ENCODE results near the gene C4BPB. TPM values are rescaled to one million over a fixed set of nuclear protein-coding genes. Genes with fewer than 3 reads are reported as not detected.

The C4BPB gene
- total RNA-seq, 1 experiment from 2014 or later, result not detected

GRCh38 chr1:207089627-207090355 lies 1.1 kb downstream of the C4BPB start:
- Histone ChIP-seq H3K79me2 (ENCODE audit: insufficient read depth, low read length) (no peaks in the 10 kb centered on the region), H2BK15ac (ENCODE audit: low read depth, low read length) (no peak overlapping the region), H2BK120ac (ENCODE audit: low read depth, low read length, poor library complexity, severe bottlenecking) (no peak overlapping the region), H4K5ac (ENCODE audit: insufficient read length, low read depth, low read length) (no peak overlapping the region), H3K56ac (ENCODE audit: insufficient read length, low read depth, low read length) (no peak overlapping the region), H4K20me1 (ENCODE audit: control insufficient read depth, insufficient read depth, insufficient read length) (no peaks in the 10 kb centered on the region), H3K23ac (ENCODE audit: insufficient read length, low read depth, low read length) (no peak overlapping the region), H2BK20ac (ENCODE audit: low read depth, low read length, poor library complexity, severe bottlenecking) (no peak overlapping the region), H3K9me3 (ENCODE audit: control insufficient read depth, low read depth, low read length) (no peaks in the 10 kb centered on the region), H2BK5ac (ENCODE audit: insufficient read length, low read length) (no peak overlapping the region), H2BK12ac (ENCODE audit: insufficient read length, low read depth, low read length) (no peak overlapping the region), H3K18ac (ENCODE audit: insufficient read length, low read depth, low read length) (no peak overlapping the region), H3T11ph (ENCODE audit: low read length) (no peak overlapping the region), H3K4me2 (ENCODE audit: insufficient read depth, insufficient read length, low read length) (no peak overlapping the region), H3K27ac (ENCODE audit: insufficient read length, low read depth, low read length) (no peak overlapping the region), H3K4me1 (ENCODE audit: insufficient read depth, low read length) (no peaks in the 10 kb centered on the region; the same call in 1 of the 2 replicates), H3K23me2 (ENCODE audit: insufficient read length, low read depth, low read length, poor library complexity, severe bottlenecking) (no peaks in the 10 kb centered on the region), H4K8ac (replicated peaks; ENCODE audit: insufficient read length, low read depth, low read length) (no peak overlapping the region), H2AFZ (ENCODE audit: low read length) (no peak overlapping the region), H3K4ac (ENCODE audit: low read depth, low read length) (no peak overlapping the region), H3K79me1 (ENCODE audit: insufficient read depth, low read depth, low read length, poor library complexity, severe bottlenecking) (no peaks in the 10 kb centered on the region), H3K9ac (ENCODE audit: extremely low read depth, insufficient read length, low read length) (no peak overlapping the region), H3K14ac (ENCODE audit: insufficient read depth, low read length) (no peak overlapping the region), H4K91ac (ENCODE audit: insufficient read length, low read depth, low read length) (no peak overlapping the region), H2AK5ac (ENCODE audit: insufficient read length, low read length) (no peak overlapping the region), H3K27me3 (ENCODE audit: insufficient read depth, low read length) (no peaks in the 10 kb centered on the region)
- no peak for TF ChIP-seq CTCF (conservative IDR thresholded peaks at IDR 0.05)
- no peak for DNase-seq
- Mint-ChIP-seq H3K36me3 (ENCODE audit: insufficient read depth in 1 of 3, low read depth in 3 of 3) (no peaks in the 10 kb centered on the region), H3K27me3 (ENCODE audit: low read depth) (no peaks in the 10 kb centered on the region), H3K4me1 (peaks cover 5 to 9% of the 10 kb centered on the region in 2 experiments), H3K9me3 (no peaks in the 10 kb centered on the region), H3K4me3 (no peak overlapping the region), H3K27ac (no peak overlapping the region)
- WGBS (ENCODE audit: extremely low coverage, insufficient read length, low lambda C conversion rate), result no CpG with 5 or more reads among the region's 17 CpGs
